Activated CD8-positive, alpha-beta T cell treated with anti-CD3 and anti-CD28 coated beads for 36 hours (primary cell): ENCODE results near the gene NEMF. TPM values are rescaled to one million over a fixed set of nuclear protein-coding genes. Genes with fewer than 3 reads are reported as not detected.
"Not testable (repeated sequence)": the region's sequence is repeated elsewhere in the genome, so short reads cannot be mapped to it uniquely, and the experiment has no call there.

Source experiments
- ATAC-seq: fragments of 200-7000 bp; cut with Tn5 transposase; one replicate; pipeline ENCODE4 v1.10.0; 2021; ENCODE audit warnings: mild to moderate bottlenecking, moderate library complexity
- CTCF ChIA-PET: fragments of 350-600 bp; sonication (Branson Sonifier 250); formaldehyde crosslinking; loops from one replicate; lab custom pipeline; 2021; ENCODE audit warnings: antibody characterized with exemption; lab: Charles Lee
- POLR2A ChIA-PET: fragments of 350-600 bp; sonication (Branson Sonifier 250); formaldehyde crosslinking; loops from one replicate; lab custom pipeline; 2021; ENCODE audit warnings: antibody characterized with exemption; lab: Charles Lee
- DNase-seq: peaks from one replicate; pipeline ENCODE4 v3.0.0-alpha.2; 2020
- H3K27ac Mint-ChIP-seq: one replicate; pipeline ENCODE4 v1.8.0; 2021; ENCODE audit warnings: mild to moderate bottlenecking, mixed read lengths
- H3K27me3 Mint-ChIP-seq: one replicate; pipeline ENCODE4 v1.8.0; 2021; ENCODE audit warnings: mixed read lengths
- H3K36me3 Mint-ChIP-seq: one replicate; pipeline ENCODE4 v1.8.0; 2021; ENCODE audit warnings: low read depth, mixed read lengths
- H3K4me1 Mint-ChIP-seq: one replicate; pipeline ENCODE4 v1.8.0; 2021; ENCODE audit warnings: low read depth, mixed read lengths
- H3K4me3 Mint-ChIP-seq: one replicate; pipeline ENCODE4 v1.8.0; 2021; ENCODE audit warnings: mild to moderate bottlenecking, moderate library complexity, mixed read lengths
- H3K9me3 Mint-ChIP-seq: one replicate; pipeline ENCODE4 v1.8.0; 2021; ENCODE audit warnings: mixed read lengths
- intact Hi-C: fragments of 100-400 bp; cut with micrococcal nuclease; formaldehyde crosslinking; loops from one replicate; pipeline ENCODE4 v1.10.0; 2022
- total RNA-seq, 2 experiments: library from RNA; stranded (reverse); gene quantifications; one replicate each; pipeline ENCODE4 v1.2.3, GENCODE V29; 2021
- TF ChIP-seq, protein P1 (sequence below): fragments of 200-600 bp; IDR thresholded peaks from one replicate; pipeline ENCODE4 v1.8.0; 2022; ENCODE audit warnings: antibody characterized with exemption, mild to moderate bottlenecking

Gene NEMF
- total RNA-seq, 2 experiments from 2014 or later, result 62.3 to 63.8 TPM

DNA sequence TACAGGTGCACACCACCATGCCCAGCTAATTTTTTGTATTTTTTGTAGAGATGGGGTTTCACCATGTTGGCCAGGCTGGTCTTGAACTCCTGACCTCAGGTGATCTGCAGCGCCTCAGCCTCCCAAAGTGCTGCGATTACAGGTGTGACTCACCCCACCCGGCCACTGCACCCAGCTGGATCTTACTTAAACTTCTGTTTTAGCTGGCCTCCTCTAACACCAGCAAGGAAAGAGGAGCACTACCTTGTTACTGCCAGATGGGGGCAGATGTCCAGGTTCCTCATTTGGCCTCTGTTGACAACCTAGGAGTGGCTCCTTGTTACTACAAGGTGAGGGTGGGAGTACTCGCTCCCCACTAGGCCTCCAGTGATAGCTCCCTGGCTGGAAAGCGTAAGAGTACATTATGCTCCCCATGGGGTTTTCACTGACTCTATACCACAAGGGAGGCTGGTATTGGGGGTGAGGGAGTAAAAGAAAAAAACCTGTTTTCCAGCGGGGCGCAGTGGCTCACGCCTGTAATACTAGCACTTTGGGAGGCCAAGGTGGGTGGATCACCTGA is 27.1 kb upstream of the NEMF start:
- H3K4me3 Mint-ChIP-seq, result no peak overlapping the region

DNA sequence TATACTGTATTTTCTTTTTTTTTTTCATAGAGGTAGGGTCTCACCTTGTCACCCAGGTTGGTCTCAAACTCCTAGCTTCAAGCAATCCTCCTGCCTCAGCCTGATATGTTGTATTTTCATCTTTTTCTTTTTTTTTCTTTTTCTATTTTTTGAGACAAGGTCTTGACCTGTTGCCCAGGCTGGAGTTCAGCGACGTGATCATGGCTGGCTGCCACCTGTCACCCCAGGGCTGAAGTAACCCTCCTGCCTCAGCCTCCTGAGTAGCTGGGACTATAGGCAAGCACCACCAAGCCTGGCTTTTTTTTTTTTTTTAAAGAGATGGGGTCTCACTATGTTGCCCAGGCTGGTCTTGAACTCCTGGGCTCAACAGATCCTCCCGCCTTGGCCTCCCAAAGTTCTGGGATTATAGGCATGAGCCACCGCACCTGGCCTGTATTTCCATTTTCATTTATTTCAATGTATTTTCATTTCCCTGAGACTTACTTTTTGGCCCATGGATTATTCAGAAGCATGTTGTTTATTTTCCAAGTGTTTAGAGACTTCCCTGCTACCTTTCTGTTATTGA is 24.1 kb upstream of the NEMF start:
- no peaks in the 10 kb centered on the region for H3K36me3 Mint-ChIP-seq
- H3K27ac Mint-ChIP-seq, result no peak overlapping the region
- H3K4me3 Mint-ChIP-seq, result no peak overlapping the region
- no peaks in the 10 kb centered on the region for H3K27me3 Mint-ChIP-seq
- ATAC-seq (no peak), DNase-seq (no peak)
- H3K9me3 Mint-ChIP-seq, result no peaks in the 10 kb centered on the region
- TF ChIP-seq, protein P1, sequence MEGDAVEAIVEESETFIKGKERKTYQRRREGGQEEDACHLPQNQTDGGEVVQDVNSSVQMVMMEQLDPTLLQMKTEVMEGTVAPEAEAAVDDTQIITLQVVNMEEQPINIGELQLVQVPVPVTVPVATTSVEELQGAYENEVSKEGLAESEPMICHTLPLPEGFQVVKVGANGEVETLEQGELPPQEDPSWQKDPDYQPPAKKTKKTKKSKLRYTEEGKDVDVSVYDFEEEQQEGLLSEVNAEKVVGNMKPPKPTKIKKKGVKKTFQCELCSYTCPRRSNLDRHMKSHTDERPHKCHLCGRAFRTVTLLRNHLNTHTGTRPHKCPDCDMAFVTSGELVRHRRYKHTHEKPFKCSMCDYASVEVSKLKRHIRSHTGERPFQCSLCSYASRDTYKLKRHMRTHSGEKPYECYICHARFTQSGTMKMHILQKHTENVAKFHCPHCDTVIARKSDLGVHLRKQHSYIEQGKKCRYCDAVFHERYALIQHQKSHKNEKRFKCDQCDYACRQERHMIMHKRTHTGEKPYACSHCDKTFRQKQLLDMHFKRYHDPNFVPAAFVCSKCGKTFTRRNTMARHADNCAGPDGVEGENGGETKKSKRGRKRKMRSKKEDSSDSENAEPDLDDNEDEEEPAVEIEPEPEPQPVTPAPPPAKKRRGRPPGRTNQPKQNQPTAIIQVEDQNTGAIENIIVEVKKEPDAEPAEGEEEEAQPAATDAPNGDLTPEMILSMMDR, result no peak
- CTCF ChIA-PET, result interaction anchor here (0.8 to 1.5 kb wide), 2 partner anchors 11 to 250 kb away, joined by 3 to 9 read pairs; no protein-coding TSS in a partner anchor
- POLR2A ChIA-PET, result interaction anchor here (0.9 to 1.0 kb wide), 2 partner anchors 10 to 16 kb away, joined by 4 read pairs; partner anchors contain the start of gene ARF6
- intact Hi-C loops, result no loop called here
- peaks cover 18% of the 10 kb centered on the region for H3K4me1 Mint-ChIP-seq

More for the DNA sequence above, 27.1 kb upstream of the NEMF start:
- Mint-ChIP-seq H3K36me3 (no peaks in the 10 kb centered on the region), H3K4me1 (peaks cover 20% of the 10 kb centered on the region), H3K9me3 (no peaks in the 10 kb centered on the region), H3K27ac (no peak overlapping the region), H3K27me3 (no peaks in the 10 kb centered on the region)
- TF ChIP-seq, protein P1, result peak; percentile 77
- ChIA-PET POLR2A (interaction anchor here (1.0 to 2.7 kb wide), 7 partner anchors 10 to 225 kb away, joined by 3 to 17 read pairs (median 4); partner anchors contain the start of genes ARF6 and NEMF), CTCF (interaction anchor here (0.6 to 2.5 kb wide), 35 partner anchors 9 to 276 kb away, joined by 3 to 31 read pairs (median 4); partner anchors contain the start of genes ARF6, NEMF and VCPKMT)
- DNase-seq, result peak; percentile 84
- ATAC-seq, result peak; percentile 98
- intact Hi-C loops, result no loop called here

DNA sequence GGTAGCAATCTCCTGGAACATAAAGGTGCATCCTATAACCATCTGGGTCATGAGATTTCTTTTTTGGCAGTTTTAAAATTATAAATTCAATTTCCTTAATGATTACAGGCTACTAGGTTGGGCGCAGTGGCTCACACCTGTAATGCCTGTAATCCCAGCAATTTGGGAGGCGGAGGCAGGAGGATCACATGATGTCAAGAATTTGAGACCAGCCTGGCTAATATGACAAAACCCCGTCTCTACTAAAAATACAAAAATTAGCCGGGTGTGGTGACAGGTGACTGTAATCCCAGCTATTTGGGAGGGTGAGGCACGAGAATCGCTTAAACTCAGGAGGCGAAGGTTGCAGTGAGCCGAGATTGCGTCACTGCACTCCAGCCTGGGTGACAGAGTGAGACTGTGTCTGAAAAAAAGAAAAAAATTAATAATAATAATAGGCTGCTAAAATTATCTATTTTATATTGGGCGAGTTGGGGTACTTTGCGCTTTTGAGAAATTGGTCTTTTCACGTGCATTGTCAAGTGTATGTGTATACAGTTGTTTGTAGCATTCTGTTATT is 23.1 kb upstream of the NEMF start:
- TF ChIP-seq, protein P1, result no peak
- no peaks in the 10 kb centered on the region for H3K36me3 Mint-ChIP-seq
- intact Hi-C loops, result no loop called here
- no peak overlapping the region for H3K4me3 Mint-ChIP-seq
- ATAC-seq (no peak), DNase-seq (no peak)
- no peaks in the 10 kb centered on the region for H3K27me3 Mint-ChIP-seq
- H3K27ac Mint-ChIP-seq, result no peak overlapping the region
- ChIA-PET CTCF (interaction anchor here (1.5 kb wide), 1 partner anchor 11 kb away, joined by 9 read pairs; no protein-coding TSS in a partner anchor), POLR2A (interaction anchor here (0.9 to 1.0 kb wide), 2 partner anchors 9 to 17 kb away, joined by 4 read pairs; partner anchors contain the start of gene ARF6)
- H3K9me3 Mint-ChIP-seq, result no peaks in the 10 kb centered on the region
- peaks cover 24% of the 10 kb centered on the region for H3K4me1 Mint-ChIP-seq

DNA sequence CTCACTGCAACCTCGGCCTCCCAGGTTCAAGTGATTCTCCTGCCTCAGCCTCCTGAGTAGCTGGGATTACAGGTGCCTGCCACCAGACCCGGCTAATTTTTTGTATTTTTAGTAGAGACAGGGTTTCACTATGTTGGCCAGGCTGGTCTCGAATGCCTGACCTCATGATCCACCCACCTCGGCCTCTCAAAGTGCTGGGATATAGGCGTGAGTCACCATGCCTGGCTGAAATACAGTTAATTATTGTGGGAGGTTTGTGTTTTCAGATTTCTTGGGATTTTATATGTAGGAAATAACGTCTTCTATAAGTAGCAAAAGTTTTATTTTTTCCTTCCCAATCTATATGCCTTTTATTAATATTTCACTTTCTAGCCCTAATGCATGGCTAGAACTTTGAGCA is 21.0 kb upstream of the NEMF start:
- CTCF ChIA-PET, ATAC-seq, H3K4me3 Mint-ChIP-seq, intact Hi-C loops, DNase-seq, H3K27ac Mint-ChIP-seq, H3K9me3 Mint-ChIP-seq, H3K27me3 Mint-ChIP-seq, H3K36me3 Mint-ChIP-seq: not testable (repeated sequence)
- POLR2A ChIA-PET, result interaction anchor here (1.5 to 2.3 kb wide), 2 partner anchors 19 to 128 kb away, joined by 4 to 6 read pairs; partner anchors contain the start of gene ARF6
- H3K4me1 Mint-ChIP-seq, result peaks cover 25% of the 10 kb centered on the region

DNA sequence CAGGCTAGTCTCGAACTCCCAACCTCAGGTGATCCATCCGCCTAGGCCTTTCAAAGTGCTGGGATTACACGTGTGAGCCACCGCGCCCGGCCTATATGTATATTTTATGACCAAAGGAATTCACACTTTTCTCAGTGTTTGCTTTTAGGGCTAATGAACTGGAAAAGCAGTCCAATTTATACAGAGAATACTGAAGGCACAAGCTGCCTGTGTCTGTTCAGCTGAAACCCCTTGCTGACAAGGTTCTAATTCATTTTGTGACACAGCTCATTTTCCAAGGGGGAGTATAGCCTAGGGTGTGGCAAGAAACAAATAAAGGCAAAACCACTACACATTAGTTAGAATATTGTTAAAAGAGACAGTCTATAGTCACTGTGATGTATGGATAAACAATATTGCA is 18.3 kb upstream of the NEMF start:
- CTCF ChIA-PET, result interaction anchor here (2.5 to 12.7 kb wide), 3 partner anchors 9 to 232 kb away, joined by 8 to 218 read pairs (median 31); no protein-coding TSS in a partner anchor
- POLR2A ChIA-PET, result interaction anchor here (0.5 to 4.1 kb wide), 5 partner anchors 21 to 325 kb away, joined by 3 to 39 read pairs (median 3); partner anchors contain the start of gene ARF6
- ATAC-seq, result no peak
- no peaks in the 10 kb centered on the region for H3K9me3 Mint-ChIP-seq
- H3K4me3 Mint-ChIP-seq, result no peak overlapping the region
- H3K27ac Mint-ChIP-seq, result peak overlapping the region; percentile 20
- no peaks in the 10 kb centered on the region for H3K36me3 Mint-ChIP-seq
- DNase-seq, result no peak
- TF ChIP-seq, protein P1, result no peak
- H3K4me1 Mint-ChIP-seq, result peaks cover 28% of the 10 kb centered on the region
- no peaks in the 10 kb centered on the region for H3K27me3 Mint-ChIP-seq
- intact Hi-C loops, result no loop called here
